HCT116 (cell line): ENCODE measurements around the gene A2ML1.

Experiments used
- CBX3 ChIP-seq: IDR thresholded peaks from 2 replicates; pipeline ENCODE4 v1.6.1; 2012; ENCODE audit warnings: low read depth
- CEBPB ChIP-seq: IDR thresholded peaks from 2 replicates; pipeline ENCODE4 v1.6.1; 2012; ENCODE audit warnings: low read depth
- EGR1 ChIP-seq: IDR thresholded peaks from 2 replicates; pipeline ENCODE4 v1.6.1; 2012; ENCODE audit warnings: low read depth
- EZH2 ChIP-seq: fragments of 200-600 bp; sonication (generic); IDR thresholded peaks from 2 replicates; pipeline ENCODE4 v1.6.1; 2017; ENCODE audit warnings: antibody characterized with exemption, mixed run types
- EZH2phosphoT487 ChIP-seq: fragments of 200-600 bp; IDR thresholded peaks from 2 replicates; pipeline ENCODE4 v1.6.1; 2018; ENCODE audit warnings: antibody characterized with exemption, borderline replicate concordance
- MAX ChIP-seq: IDR thresholded peaks from 2 replicates; pipeline ENCODE4 v1.6.1; 2012
- POLR2A ChIP-seq: IDR thresholded peaks from 2 replicates; pipeline ENCODE4 v1.7.0; 2011; ENCODE audit warnings: borderline replicate concordance; ENCODE audit not compliant: insufficient read depth, insufficient read length; ENCODE audit errors: extremely low read depth
- POLR2AphosphoS5 ChIP-seq: IDR thresholded peaks from 2 replicates; pipeline ENCODE4 v1.6.1; 2011; ENCODE audit warnings: mild to moderate bottlenecking, low read depth, low read length, moderate library complexity
- RAD21 ChIP-seq: IDR thresholded peaks from 2 replicates; pipeline ENCODE4 v1.6.1; 2012; ENCODE audit warnings: low read depth, mild to moderate bottlenecking
- TF ChIP-seq, protein P1 (sequence below), 3 experiments: fragments of 200-600 bp in 1 of 3; sonication (generic) in 1 of 3; IDR thresholded peaks in 2 of 3; conservative IDR thresholded peaks in 1 of 3; 2 replicates each; pipeline ENCODE4 v1.5.1; 2012 to 2017; ENCODE audit warnings: low read depth in 2 of 3, low read length in 2 of 3, antibody characterized with exemption in 1 of 3, borderline replicate concordance in 1 of 3, control low read depth in 1 of 3, mild to moderate bottlenecking in 1 of 3, mixed read lengths in 1 of 3, mixed run types in 1 of 3, moderate library complexity in 1 of 3; ENCODE audit not compliant: insufficient read depth in 1 of 3
- TF ChIP-seq, protein P2 (sequence below): IDR thresholded peaks from 2 replicates; pipeline ENCODE4 v1.6.1; 2011; ENCODE audit warnings: mild to moderate bottlenecking, low read length, moderate library complexity; ENCODE audit not compliant: insufficient replicate concordance; ENCODE audit errors: extremely low read depth
- TF ChIP-seq, protein P3 (sequence below): IDR thresholded peaks from 2 replicates; pipeline ENCODE4 v1.6.1; 2012

GRCh38 chr12:8904665-8905064, 82.2 kb downstream of the A2ML1 start:
- TF ChIP-seq EGR1 = no peak
- no peak for TF ChIP-seq POLR2A
- TF ChIP-seq, protein P1, sequence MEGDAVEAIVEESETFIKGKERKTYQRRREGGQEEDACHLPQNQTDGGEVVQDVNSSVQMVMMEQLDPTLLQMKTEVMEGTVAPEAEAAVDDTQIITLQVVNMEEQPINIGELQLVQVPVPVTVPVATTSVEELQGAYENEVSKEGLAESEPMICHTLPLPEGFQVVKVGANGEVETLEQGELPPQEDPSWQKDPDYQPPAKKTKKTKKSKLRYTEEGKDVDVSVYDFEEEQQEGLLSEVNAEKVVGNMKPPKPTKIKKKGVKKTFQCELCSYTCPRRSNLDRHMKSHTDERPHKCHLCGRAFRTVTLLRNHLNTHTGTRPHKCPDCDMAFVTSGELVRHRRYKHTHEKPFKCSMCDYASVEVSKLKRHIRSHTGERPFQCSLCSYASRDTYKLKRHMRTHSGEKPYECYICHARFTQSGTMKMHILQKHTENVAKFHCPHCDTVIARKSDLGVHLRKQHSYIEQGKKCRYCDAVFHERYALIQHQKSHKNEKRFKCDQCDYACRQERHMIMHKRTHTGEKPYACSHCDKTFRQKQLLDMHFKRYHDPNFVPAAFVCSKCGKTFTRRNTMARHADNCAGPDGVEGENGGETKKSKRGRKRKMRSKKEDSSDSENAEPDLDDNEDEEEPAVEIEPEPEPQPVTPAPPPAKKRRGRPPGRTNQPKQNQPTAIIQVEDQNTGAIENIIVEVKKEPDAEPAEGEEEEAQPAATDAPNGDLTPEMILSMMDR (IDR thresholded peaks at IDR 0.05 in 2 of 3, conservative IDR thresholded peaks at IDR 0.05 in 1 of 3; ENCODE audit: borderline replicate concordance in 1 of 3, insufficient read depth in 1 of 3, low read depth in 2 of 3, low read length in 2 of 3) = no peak
- no peak for TF ChIP-seq EZH2
- no peak for TF ChIP-seq CEBPB
- no peak for TF ChIP-seq POLR2AphosphoS5
- TF ChIP-seq EZH2phosphoT487 = no peak
- no peak for TF ChIP-seq MAX
- TF ChIP-seq, protein P2, sequence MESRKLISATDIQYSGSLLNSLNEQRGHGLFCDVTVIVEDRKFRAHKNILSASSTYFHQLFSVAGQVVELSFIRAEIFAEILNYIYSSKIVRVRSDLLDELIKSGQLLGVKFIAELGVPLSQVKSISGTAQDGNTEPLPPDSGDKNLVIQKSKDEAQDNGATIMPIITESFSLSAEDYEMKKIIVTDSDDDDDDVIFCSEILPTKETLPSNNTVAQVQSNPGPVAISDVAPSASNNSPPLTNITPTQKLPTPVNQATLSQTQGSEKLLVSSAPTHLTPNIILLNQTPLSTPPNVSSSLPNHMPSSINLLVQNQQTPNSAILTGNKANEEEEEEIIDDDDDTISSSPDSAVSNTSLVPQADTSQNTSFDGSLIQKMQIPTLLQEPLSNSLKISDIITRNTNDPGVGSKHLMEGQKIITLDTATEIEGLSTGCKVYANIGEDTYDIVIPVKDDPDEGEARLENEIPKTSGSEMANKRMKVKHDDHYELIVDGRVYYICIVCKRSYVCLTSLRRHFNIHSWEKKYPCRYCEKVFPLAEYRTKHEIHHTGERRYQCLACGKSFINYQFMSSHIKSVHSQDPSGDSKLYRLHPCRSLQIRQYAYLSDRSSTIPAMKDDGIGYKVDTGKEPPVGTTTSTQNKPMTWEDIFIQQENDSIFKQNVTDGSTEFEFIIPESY = no peak
- TF ChIP-seq, protein P3, sequence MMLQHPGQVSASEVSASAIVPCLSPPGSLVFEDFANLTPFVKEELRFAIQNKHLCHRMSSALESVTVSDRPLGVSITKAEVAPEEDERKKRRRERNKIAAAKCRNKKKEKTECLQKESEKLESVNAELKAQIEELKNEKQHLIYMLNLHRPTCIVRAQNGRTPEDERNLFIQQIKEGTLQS = no peak
- no peak for TF ChIP-seq RAD21
- TF ChIP-seq CBX3 = no peak
